HFF-Myc (cell line): Measurements from ENCODE around the gene PDE9A.

Experiments
- DNase-seq: peaks from one replicate; pipeline ENCODE4 v3.0.0-alpha.2; 2011; ENCODE audit warnings: low read depth; ENCODE audit errors: extremely low read depth
- H3K4me3 ChIP-seq: replicated peaks from 2 replicates; pipeline ENCODE4 v1.5.1; 2011; ENCODE audit warnings: low read depth, mild to moderate bottlenecking, control low read depth, low read length
- TF ChIP-seq, protein P1 (sequence below): IDR thresholded peaks from 2 replicates; pipeline ENCODE4 v1.5.1; 2012; ENCODE audit warnings: mild to moderate bottlenecking, low read depth, low read length, control low read depth; ENCODE audit errors: missing control alignments

The PDE9A gene

DNA sequence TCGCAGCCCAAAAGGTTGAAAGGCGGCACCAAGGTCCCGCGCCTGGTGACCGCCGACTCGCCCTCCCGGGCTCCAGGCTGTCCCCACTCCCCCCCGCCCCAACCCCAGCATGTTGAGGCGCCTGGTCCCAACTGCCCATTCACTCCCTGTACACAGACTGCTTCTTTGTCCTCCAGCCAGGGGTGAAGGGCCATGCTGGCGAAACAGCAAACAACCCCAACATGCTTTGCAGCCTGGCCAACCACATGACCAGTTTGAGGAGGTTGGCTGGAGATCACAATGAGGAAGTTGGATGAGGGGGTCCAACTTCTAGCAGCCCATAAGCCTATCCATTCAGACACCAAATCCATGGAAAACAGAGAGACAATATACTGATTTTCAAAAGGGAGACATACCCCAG is 13.5 kb downstream of the PDE9A start:
- TF ChIP-seq, protein P1, sequence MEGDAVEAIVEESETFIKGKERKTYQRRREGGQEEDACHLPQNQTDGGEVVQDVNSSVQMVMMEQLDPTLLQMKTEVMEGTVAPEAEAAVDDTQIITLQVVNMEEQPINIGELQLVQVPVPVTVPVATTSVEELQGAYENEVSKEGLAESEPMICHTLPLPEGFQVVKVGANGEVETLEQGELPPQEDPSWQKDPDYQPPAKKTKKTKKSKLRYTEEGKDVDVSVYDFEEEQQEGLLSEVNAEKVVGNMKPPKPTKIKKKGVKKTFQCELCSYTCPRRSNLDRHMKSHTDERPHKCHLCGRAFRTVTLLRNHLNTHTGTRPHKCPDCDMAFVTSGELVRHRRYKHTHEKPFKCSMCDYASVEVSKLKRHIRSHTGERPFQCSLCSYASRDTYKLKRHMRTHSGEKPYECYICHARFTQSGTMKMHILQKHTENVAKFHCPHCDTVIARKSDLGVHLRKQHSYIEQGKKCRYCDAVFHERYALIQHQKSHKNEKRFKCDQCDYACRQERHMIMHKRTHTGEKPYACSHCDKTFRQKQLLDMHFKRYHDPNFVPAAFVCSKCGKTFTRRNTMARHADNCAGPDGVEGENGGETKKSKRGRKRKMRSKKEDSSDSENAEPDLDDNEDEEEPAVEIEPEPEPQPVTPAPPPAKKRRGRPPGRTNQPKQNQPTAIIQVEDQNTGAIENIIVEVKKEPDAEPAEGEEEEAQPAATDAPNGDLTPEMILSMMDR = no peak
- no peak for DNase-seq
- H3K4me3 ChIP-seq = no peak overlapping the region

DNA sequence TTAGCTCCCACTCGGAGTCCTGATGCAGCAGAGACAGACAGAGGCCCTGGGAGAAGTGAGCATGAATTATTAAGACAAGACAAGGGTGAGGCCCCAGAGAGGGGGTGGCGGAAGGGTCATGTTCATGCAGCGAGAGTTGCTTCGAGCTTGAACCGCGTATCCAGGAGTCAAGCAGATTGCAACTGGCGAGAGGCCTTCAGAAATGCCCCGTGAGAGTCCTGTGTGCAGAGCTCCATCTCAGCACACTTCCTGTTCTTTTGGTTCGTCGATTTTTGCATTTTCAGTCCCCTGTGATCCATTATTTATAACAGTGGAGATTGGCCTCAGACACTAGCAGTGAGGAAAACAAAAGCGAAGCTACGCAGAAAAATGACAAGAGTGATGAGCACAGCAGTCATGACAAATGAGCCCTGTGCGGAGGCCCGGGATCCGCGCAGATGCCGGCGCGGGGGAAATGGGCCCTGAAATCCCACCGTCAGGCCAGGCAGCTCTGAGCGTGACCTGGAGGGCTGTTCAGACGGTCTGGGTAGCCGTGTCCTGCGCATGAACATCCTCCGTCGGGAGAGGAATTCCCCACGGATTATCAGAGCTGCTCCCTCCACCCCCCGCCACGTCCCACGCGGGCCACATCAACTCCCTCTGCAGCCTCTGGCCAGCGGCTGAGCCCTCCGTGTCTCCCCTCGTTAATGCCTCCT is 15.0 kb downstream of the PDE9A start:
- no peak for DNase-seq
- H3K4me3 ChIP-seq = no peak overlapping the region
- TF ChIP-seq, protein P1 = no peak

DNA sequence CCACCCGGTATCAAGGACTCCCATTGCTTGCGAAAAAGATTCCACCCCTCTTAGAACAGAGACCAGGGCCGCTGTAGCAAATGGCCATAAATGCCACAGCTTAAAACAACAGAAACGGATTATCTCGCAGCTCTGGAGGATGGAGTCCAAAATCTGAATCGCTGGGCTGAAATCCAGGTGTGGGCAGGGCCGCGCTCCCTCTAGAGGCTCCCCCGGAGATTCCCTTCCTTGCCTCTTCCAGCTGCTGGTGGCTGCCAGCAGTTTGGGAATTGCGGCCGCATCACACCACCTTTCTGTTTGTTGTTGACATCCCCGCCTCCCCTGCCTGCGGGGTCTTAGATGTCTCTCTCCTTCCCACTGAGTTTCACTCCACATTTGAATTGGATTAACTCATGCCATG is 15.6 kb downstream of the PDE9A start:
- TF ChIP-seq, protein P1 = no peak
- no peak for DNase-seq
- H3K4me3 ChIP-seq = no peak overlapping the region

DNA sequence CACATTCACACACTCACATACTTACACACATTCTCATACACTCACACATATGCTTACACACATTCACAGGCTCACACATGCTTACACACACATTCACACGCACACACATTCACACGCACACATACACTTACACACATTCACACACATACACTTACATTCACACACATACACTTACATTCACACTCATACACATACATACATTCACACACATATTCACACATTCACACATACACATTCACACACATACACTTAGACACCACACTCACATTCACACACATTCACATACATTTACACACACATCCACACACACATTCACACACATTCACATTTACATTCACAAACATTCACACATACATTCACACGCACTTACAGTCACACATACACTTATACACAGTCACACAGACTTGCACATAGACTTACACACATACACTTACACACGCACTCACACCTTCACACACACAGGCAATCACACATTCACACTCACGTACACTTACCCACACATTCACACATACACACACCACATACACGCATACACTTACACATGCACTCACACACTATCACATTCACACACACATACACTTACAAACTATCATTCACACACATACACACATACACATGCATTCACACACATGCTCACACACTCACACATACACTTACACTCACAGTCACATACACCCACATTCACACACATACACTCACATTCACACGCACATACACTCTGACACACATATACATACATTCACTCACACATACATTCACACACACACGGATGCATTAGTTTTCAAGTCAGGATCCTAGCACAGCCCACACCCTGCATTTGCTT is 16.8 kb downstream of the PDE9A start:
- no peak overlapping the region for H3K4me3 ChIP-seq
- no peak for DNase-seq
- TF ChIP-seq, protein P1 = no peak

DNA sequence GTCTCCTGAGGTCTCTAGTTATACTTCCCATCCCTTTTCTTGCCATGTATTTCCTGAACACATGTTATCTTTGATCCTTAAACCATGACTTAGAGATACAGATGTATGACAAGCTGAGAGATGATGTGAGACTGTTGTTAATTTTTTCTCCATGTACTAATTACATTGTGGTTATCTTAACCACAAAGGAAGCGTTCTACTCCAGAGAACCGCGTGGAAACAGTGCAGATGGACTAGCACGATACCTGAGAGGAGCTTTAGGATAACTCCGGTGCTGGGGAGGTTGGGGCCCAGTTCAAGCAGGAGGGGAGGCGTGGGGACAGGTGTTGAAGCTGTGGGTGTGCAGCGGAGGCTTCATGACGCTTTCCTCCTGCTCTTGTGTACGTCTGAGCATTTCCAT is 17.5 kb downstream of the PDE9A start:
- H3K4me3 ChIP-seq = no peak overlapping the region
- TF ChIP-seq, protein P1 = no peak

DNA sequence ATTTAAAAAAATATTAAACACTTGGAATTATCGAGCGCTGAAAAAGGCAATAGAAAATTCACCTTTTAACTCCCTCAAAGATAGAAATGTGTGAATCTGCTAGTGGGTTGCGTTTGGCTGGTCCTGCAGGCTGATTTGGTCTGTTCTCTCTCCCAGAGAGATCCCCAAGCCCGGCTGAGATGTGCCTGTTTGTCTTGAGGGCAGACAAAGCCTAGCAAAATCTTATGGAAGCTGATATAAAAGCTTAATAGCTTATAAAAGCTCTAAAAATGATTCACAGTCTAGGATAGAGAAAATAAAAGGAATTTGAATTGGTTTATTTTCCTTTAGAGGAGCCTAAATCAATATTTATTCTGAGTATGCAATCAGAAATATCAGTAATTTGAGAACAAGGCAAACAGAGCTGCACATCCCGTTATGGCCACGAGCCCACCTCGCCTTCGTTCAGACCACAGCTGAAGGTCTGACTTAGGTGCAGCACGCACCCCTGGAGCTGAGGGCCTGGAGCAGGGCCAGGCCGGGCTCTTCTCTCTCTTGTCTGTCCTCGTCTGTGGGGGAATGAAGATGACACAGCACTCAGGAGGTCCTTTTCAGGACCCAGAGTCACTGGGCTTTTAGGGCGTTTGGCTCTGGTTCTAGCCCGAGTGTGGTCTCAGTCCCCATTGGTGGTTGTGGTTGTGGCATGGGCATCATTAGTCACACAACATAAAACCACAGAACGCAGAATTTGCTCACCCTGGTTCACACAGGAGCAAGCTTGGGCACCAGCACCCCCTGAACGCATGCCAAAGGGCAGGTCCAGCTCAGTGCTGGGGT is 18.6 kb downstream of the PDE9A start:
- no peak for DNase-seq
- no peak overlapping the region for H3K4me3 ChIP-seq
- TF ChIP-seq, protein P1 = no peak

More for the DNA sequence above, 17.5 kb downstream of the PDE9A start:
- no peak for DNase-seq
